Neural progenitor cell (in vitro differentiated cells): Measurements from ENCODE around the gene AGMO. TPM values are rescaled to one million over a fixed set of nuclear protein-coding genes. Genes with fewer than 3 reads are reported as not detected.

Experiments used
- DNase-seq: peaks from one replicate; pipeline ENCODE4 v3.0.0-alpha.2; 2016; ENCODE audit warnings: low spot score
- H2AFZ ChIP-seq: fragments of 200-600 bp; sonication (generic); replicated peaks from 2 replicates; pipeline ENCODE4 v1.6.1; 2016; ENCODE audit warnings: antibody characterized with exemption
- H3F3A ChIP-seq: fragments of 200-600 bp; sonication (generic); 2 replicates; pipeline ENCODE4 v1.6.1; 2016; ENCODE audit warnings: antibody characterized with exemption, low read depth
- H3K27ac ChIP-seq: fragments of 200-600 bp; sonication (generic); 2 replicates; pipeline ENCODE4 v1.5.1; 2016; ENCODE audit warnings: mild to moderate bottlenecking
- H3K27me3 ChIP-seq: fragments of 200-600 bp; sonication (generic); 2 replicates; pipeline ENCODE4 v1.6.1; 2016; ENCODE audit warnings: mild to moderate bottlenecking, moderate library complexity
- H3K36me3 ChIP-seq: fragments of 200-600 bp; sonication (generic); 2 replicates; pipeline ENCODE4 v1.5.1; 2016
- H3K4me1 ChIP-seq: fragments of 200-600 bp; sonication (generic); 2 replicates; pipeline ENCODE4 v1.6.1; 2016; ENCODE audit warnings: mixed run types
- H3K4me2 ChIP-seq: fragments of 200-600 bp; sonication (generic); 2 replicates; pipeline ENCODE4 v1.6.1; 2016
- H3K4me3 ChIP-seq: fragments of 200-600 bp; sonication (generic); 2 replicates; pipeline ENCODE4 v1.5.1; 2016
- H3K79me2 ChIP-seq: fragments of 200-600 bp; sonication (generic); 2 replicates; pipeline ENCODE4 v1.6.1; 2016; ENCODE audit warnings: low read depth
- H3K9ac ChIP-seq: fragments of 200-600 bp; sonication (generic); 2 replicates; pipeline ENCODE4 v1.6.1; 2016
- H3K9me3 ChIP-seq: fragments of 200-600 bp; sonication (generic); 2 replicates; pipeline ENCODE4 v1.5.1; 2016; ENCODE audit warnings: low read depth
- H4K20me1 ChIP-seq: fragments of 200-600 bp; sonication (generic); 2 replicates; pipeline ENCODE4 v1.6.1; 2016; ENCODE audit warnings: low read depth
- H3K27ac Mint-ChIP-seq: 3 replicates; pipeline ENCODE4 v1.8.0; 2021; ENCODE audit warnings: mixed read lengths
- H3K27me3 Mint-ChIP-seq: 2 replicates; pipeline ENCODE4 v1.8.0; 2022; ENCODE audit warnings: low read depth, mild to moderate bottlenecking, inconsistent platforms, moderate library complexity, mixed read lengths; ENCODE audit not compliant: insufficient read depth
- H3K36me3 Mint-ChIP-seq: 3 replicates; pipeline ENCODE4 v1.8.0; 2021; ENCODE audit warnings: mixed read lengths
- H3K4me1 Mint-ChIP-seq: 3 replicates; pipeline ENCODE4 v1.8.0; 2021; ENCODE audit warnings: mixed read lengths
- H3K4me3 Mint-ChIP-seq: 3 replicates; pipeline ENCODE4 v1.8.0; 2021; ENCODE audit warnings: mild to moderate bottlenecking, moderate library complexity, mixed read lengths
- H3K9me3 Mint-ChIP-seq: 3 replicates; pipeline ENCODE4 v1.8.0; 2020; ENCODE audit warnings: mixed read lengths
- CTCF ChIP-seq: fragments of 200-600 bp; sonication (generic); IDR thresholded peaks from 2 replicates; pipeline ENCODE4 v1.5.1; 2017; ENCODE audit warnings: antibody characterized with exemption, mild to moderate bottlenecking
- EZH2 ChIP-seq: fragments of 200-600 bp; sonication (generic); IDR thresholded peaks from 2 replicates; pipeline ENCODE4 v1.6.1; 2017; ENCODE audit warnings: antibody characterized with exemption, mild to moderate bottlenecking, moderate library complexity
- EZH2phosphoT487 ChIP-seq: fragments of 200-600 bp; sonication (generic); IDR thresholded peaks from 2 replicates; pipeline ENCODE4 v1.6.1; 2017; ENCODE audit warnings: antibody characterized with exemption
- total RNA-seq: library from RNA; depleted of rRNA; stranded (reverse); fragments of >200 nt; gene quantifications from 2 replicates; pipeline ENCODE4 v1.2.3, GENCODE V29; 2015; ENCODE audit warnings: low replicate concordance

AGMO gene
- total RNA-seq, 1 donor from 2014 or later: 0.30 TPM

GRCh38 chr7:15280078-15280733, 281.6 kb downstream of the AGMO start:
- Histone ChIP-seq H3K27me3 (no peaks in the 10 kb centered on the region), H3K36me3 (no peaks in the 10 kb centered on the region), H3F3A (no peaks in the 10 kb centered on the region), H3K9me3 (peaks cover 8% of the 10 kb centered on the region), H3K9ac (no peak overlapping the region), H3K4me1 (peaks cover 6% of the 10 kb centered on the region), H3K4me3 (no peak overlapping the region), H3K27ac (no peak overlapping the region), H2AFZ (peak overlapping the region; percentile 50), H3K4me2 (no peak overlapping the region), H4K20me1 (no peaks in the 10 kb centered on the region), H3K79me2 (no peaks in the 10 kb centered on the region)
- Mint-ChIP-seq H3K27me3 (peaks cover 2% of the 10 kb centered on the region), H3K27ac (peak overlapping the region; percentile 17), H3K4me1 (peaks cover 3% of the 10 kb centered on the region), H3K4me3 (no peak overlapping the region), H3K9me3 (peaks cover 24% of the 10 kb centered on the region), H3K36me3 (no peaks in the 10 kb centered on the region)
- DNase-seq: no peak
- no peak for TF ChIP-seq CTCF
- TF ChIP-seq EZH2: no peak
- TF ChIP-seq EZH2phosphoT487: no peak

DNA sequence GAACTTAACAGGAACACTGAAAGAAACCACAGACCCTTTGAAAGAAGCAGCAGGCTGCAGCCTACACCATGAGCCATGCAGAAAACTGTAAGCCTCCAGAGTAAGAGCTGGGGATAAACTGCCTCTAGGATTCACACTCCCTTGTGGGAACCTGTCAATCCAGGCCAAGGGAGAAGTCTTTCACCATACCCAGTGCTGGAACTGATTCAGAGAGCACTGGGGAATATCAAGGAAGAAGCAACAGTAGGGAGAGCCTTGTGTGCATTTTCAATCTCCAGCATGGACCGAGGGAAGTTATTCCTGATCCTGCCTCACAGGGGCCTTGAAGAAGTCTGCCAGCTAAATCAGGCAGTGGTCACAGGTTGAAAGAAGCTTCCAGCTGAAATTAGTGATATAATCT, 282.2 kb downstream of the AGMO start:
- Histone ChIP-seq H3K4me1 (peaks cover 6% of the 10 kb centered on the region), H3K27ac (no peak overlapping the region), H3K4me2 (peak overlapping the region; percentile 9), H4K20me1 (no peaks in the 10 kb centered on the region), H3F3A (no peaks in the 10 kb centered on the region), H3K4me3 (no peak overlapping the region), H3K9me3 (peaks cover 8% of the 10 kb centered on the region), H3K79me2 (no peaks in the 10 kb centered on the region), H2AFZ (no peak overlapping the region), H3K36me3 (no peaks in the 10 kb centered on the region), H3K9ac (no peak overlapping the region), H3K27me3 (no peaks in the 10 kb centered on the region)
- no peak overlapping the region for H3K27ac Mint-ChIP-seq
- DNase-seq: no peak
- H3K27me3 Mint-ChIP-seq: peaks cover 2% of the 10 kb centered on the region
- no peaks in the 10 kb centered on the region for H3K36me3 Mint-ChIP-seq
- peaks cover 24% of the 10 kb centered on the region for H3K9me3 Mint-ChIP-seq
- H3K4me1 Mint-ChIP-seq: peaks cover 3% of the 10 kb centered on the region
- H3K4me3 Mint-ChIP-seq: no peak overlapping the region
- no peak for TF ChIP-seq EZH2
- TF ChIP-seq CTCF: no peak
- TF ChIP-seq EZH2phosphoT487: no peak

DNA sequence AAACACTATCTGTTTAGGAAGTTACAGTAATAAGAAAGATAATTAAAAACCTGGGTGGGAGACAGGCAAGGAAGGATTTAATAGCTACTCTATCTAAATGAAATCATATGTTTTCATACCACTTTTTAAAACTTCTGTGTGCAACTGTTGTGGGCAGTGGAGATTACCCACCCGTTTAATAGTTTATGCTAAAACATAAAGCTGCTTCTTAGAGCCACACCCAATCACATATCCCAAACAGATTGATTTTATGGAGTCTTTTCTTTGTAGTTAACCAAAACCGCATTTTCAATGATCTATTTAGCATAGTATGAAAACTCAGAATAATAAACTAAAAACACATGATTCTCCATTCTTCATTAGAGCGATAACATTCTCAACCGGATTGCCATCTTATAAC, 304.1 kb downstream of the AGMO start:
- Histone ChIP-seq H3K9me3 (no peaks in the 10 kb centered on the region), H4K20me1 (no peaks in the 10 kb centered on the region), H3F3A (no peaks in the 10 kb centered on the region), H3K9ac (no peak overlapping the region), H3K36me3 (no peaks in the 10 kb centered on the region), H3K27me3 (no peaks in the 10 kb centered on the region), H3K27ac (no peak overlapping the region), H3K79me2 (no peaks in the 10 kb centered on the region), H3K4me2 (no peak overlapping the region), H3K4me1 (no peaks in the 10 kb centered on the region), H2AFZ (no peak overlapping the region), H3K4me3 (no peak overlapping the region)
- H3K36me3 Mint-ChIP-seq: no peaks in the 10 kb centered on the region
- H3K9me3 Mint-ChIP-seq: peaks cover 5% of the 10 kb centered on the region
- no peaks in the 10 kb centered on the region for H3K4me1 Mint-ChIP-seq
- H3K27me3 Mint-ChIP-seq: peaks cover 5% of the 10 kb centered on the region
- no peak overlapping the region for H3K27ac Mint-ChIP-seq
- no peak for DNase-seq
- H3K4me3 Mint-ChIP-seq: no peak overlapping the region
- TF ChIP-seq CTCF (no peak), EZH2phosphoT487 (no peak), EZH2 (no peak)
